NT2/D1 (cell line): ENCODE measurements around the gene DCTN1.

ENCODE experiments used
- SUZ12 ChIP-seq: IDR thresholded peaks from 2 replicates; pipeline ENCODE4 v1.6.1; 2011; ENCODE audit not compliant: insufficient read length, insufficient read depth; ENCODE audit errors: extremely low read depth
- YY1 ChIP-seq: IDR thresholded peaks from 2 replicates; pipeline ENCODE4 v1.6.1; 2011; ENCODE audit not compliant: insufficient read length, insufficient read depth
- ZNF274 ChIP-seq: IDR thresholded peaks from 2 replicates; pipeline ENCODE4 v1.6.1; 2011; ENCODE audit warnings: mild to moderate bottlenecking, low read depth, low read length

GRCh38 chr2:74349889-74350288 lies 30.2 kb downstream of the DCTN1 start:
- TF ChIP-seq YY1, result no peak
- TF ChIP-seq SUZ12, result no peak
- TF ChIP-seq ZNF274, result no peak
